Epithelial cell of proximal tubule (primary cell): ENCODE measurements around the gene CASS4. TPM values are rescaled to one million over a fixed set of nuclear protein-coding genes. Genes with fewer than 3 reads are reported as not detected.
A peak's percentile ranks its signal among the peaks of the same experiment; 100 is the strongest.

Experiments used
- DNase-seq: peaks from one replicate; pipeline ENCODE4 v3.0.0-alpha.2; 2011; ENCODE audit warnings: low read depth
- H3K4me3 ChIP-seq: 2 replicates; pipeline ENCODE4 v1.5.1; 2011; ENCODE audit warnings: low read depth, mild to moderate bottlenecking, low read length
- CTCF ChIP-seq: conservative IDR thresholded peaks from 2 replicates; pipeline ENCODE4 v1.5.1; 2012; ENCODE audit warnings: low read depth, mild to moderate bottlenecking, low read length
- total RNA-seq: library from RNA; depleted of rRNA; stranded (reverse); fragments of >200 nt; gene quantifications from 2 replicates; pipeline ENCODE4 v1.2.3, GENCODE V29; 2015

Gene CASS4
- total RNA-seq, 1 donor from 2014 or later = under 0.01 TPM

GRCh38 chr20:56422076-56422823 lies 10.2 kb downstream of the CASS4 start:
- DNase-seq = peak; percentile 62
- no peak overlapping the region for H3K4me3 ChIP-seq
- TF ChIP-seq CTCF = peak; percentile 24

GRCh38 chr20:56422824-56423189 lies 10.7 kb downstream of the CASS4 start:
- no peak for TF ChIP-seq CTCF
- no peak for DNase-seq
- no peak overlapping the region for H3K4me3 ChIP-seq

- no peak for DNase-seq
- TF ChIP-seq CTCF = no peak
- H3K4me3 ChIP-seq = no peak overlapping the region
Observed at GRCh38 chr20:56423211-56423610, 11.2 kb downstream of the CASS4 start.

- no peak for TF ChIP-seq CTCF
- DNase-seq = no peak
- no peak overlapping the region for H3K4me3 ChIP-seq
Observed at GRCh38 chr20:56423886-56424285, 11.8 kb downstream of the CASS4 start.

- TF ChIP-seq CTCF = no peak
- DNase-seq = no peak
- no peak overlapping the region for H3K4me3 ChIP-seq
Observed at GRCh38 chr20:56424931-56425330, 12.9 kb downstream of the CASS4 start.

- TF ChIP-seq CTCF = no peak
- no peak overlapping the region for H3K4me3 ChIP-seq
- no peak for DNase-seq
Observed at GRCh38 chr20:56426026-56426425, 14.0 kb downstream of the CASS4 start.

- no peak for DNase-seq
- TF ChIP-seq CTCF = no peak
Observed at GRCh38 chr20:56426926-56427325, 14.9 kb downstream of the CASS4 start.

More at GRCh38 chr20:56426926-56427325, 14.9 kb downstream of the CASS4 start:
- H3K4me3 ChIP-seq = no peak overlapping the region
